SH-SY5Y (cell line): ENCODE measurements around the gene C11orf24.

Experiments used
- GATA2 ChIP-seq: IDR thresholded peaks from 2 replicates; pipeline ENCODE4 v1.6.1; 2011; ENCODE audit warnings: mild to moderate bottlenecking, low read depth, low read length
- GATA3 ChIP-seq: IDR thresholded peaks from 2 replicates; pipeline ENCODE4 v1.6.1; 2011; ENCODE audit warnings: low read depth, mild to moderate bottlenecking, low read length, moderate library complexity

- TF ChIP-seq GATA2 (no peak), GATA3 (no peak)
Observed at GRCh38 chr11:68229601-68230000, 42.2 kb downstream of the C11orf24 start.
